HG02981 (cell line): ENCODE data around the gene CEP135.
A peak's percentile ranks its signal among the peaks of the same experiment; 100 is the strongest.
"Not testable (repeated sequence)": the region's sequence is repeated elsewhere in the genome, so short reads cannot be mapped to it uniquely, and the experiment has no call there.

Source experiments
- ATAC-seq: cut with Tn5 transposase; IDR thresholded peaks from one replicate; pipeline ENCODE4 v1.9.1; 2021; ENCODE audit warnings: mild to moderate bottlenecking, moderate library complexity; ENCODE audit not compliant: unreplicated experiment

CEP135 gene

GRCh38 chr4:55948726-55949481 is at the start of gene CEP135:
Gene CEP135 (plus strand): TSS chr4:55948945. CDS start chr4:55952131, 3,186 bp downstream.
- ATAC-seq, result peak; percentile 66

GRCh38 chr4:55902677-55903076 is 46.1 kb upstream of the CEP135 start:
- no peak for ATAC-seq

GRCh38 chr4:55903577-55903976 is 45.2 kb upstream of the CEP135 start:
- no peak for ATAC-seq

GRCh38 chr4:55904576-55904975 is 44.2 kb upstream of the CEP135 start:
- no peak for ATAC-seq

GRCh38 chr4:55906323-55906722 is 42.4 kb upstream of the CEP135 start:
- ATAC-seq, result no peak

- no peak for ATAC-seq
Observed at GRCh38 chr4:55906989-55907388, 41.8 kb upstream of the CEP135 start.

- no peak for ATAC-seq
Observed at GRCh38 chr4:55907469-55907868, 41.3 kb upstream of the CEP135 start.

GRCh38 chr4:55910140-55910539 is 38.6 kb upstream of the CEP135 start:
- ATAC-seq, result no peak

- no peak for ATAC-seq
Observed at GRCh38 chr4:55912249-55912648, 36.5 kb upstream of the CEP135 start.

- no peak for ATAC-seq
Observed at GRCh38 chr4:55920571-55920970, 28.2 kb upstream of the CEP135 start.

GRCh38 chr4:55921093-55921492 is 27.7 kb upstream of the CEP135 start:
- no peak for ATAC-seq

GRCh38 chr4:55925241-55925640 is 23.5 kb upstream of the CEP135 start:
- ATAC-seq, result no peak

GRCh38 chr4:55926610-55927009 is 22.1 kb upstream of the CEP135 start:
- ATAC-seq, result no peak

- ATAC-seq, result no peak
Observed at GRCh38 chr4:55927803-55928437, 20.8 kb upstream of the CEP135 start.

- no peak for ATAC-seq
Observed at GRCh38 chr4:55928846-55929245, 19.9 kb upstream of the CEP135 start.

GRCh38 chr4:55931043-55931442 is 17.7 kb upstream of the CEP135 start:
- no peak for ATAC-seq

- no peak for ATAC-seq
Observed at GRCh38 chr4:55931833-55932232, 16.9 kb upstream of the CEP135 start.

GRCh38 chr4:55932511-55932910 is 16.2 kb upstream of the CEP135 start:
- no peak for ATAC-seq

GRCh38 chr4:55933611-55934010 is 15.1 kb upstream of the CEP135 start:
- no peak for ATAC-seq

GRCh38 chr4:55935907-55936306 is 12.8 kb upstream of the CEP135 start:
- not testable (repeated sequence) for ATAC-seq

- ATAC-seq, result no peak
Observed at GRCh38 chr4:55938481-55938880, 10.3 kb upstream of the CEP135 start.

- ATAC-seq, result no peak
Observed at GRCh38 chr4:55939421-55939820, 9.3 kb upstream of the CEP135 start.
